Breast epithelium (tissue), 4 donors: ENCODE results near the gene SLC30A1. TPM values are rescaled to one million over a fixed set of nuclear protein-coding genes. Genes with fewer than 3 reads are reported as not detected.

ENCODE experiments used
- DNase-seq, 2 donors: peaks; one replicate each; pipeline ENCODE4 v3.0.0-alpha.2; 2019; ENCODE audit warnings: low spot score in 2 of 2
- H3K27ac ChIP-seq, 2 donors: fragments of 200-600 bp; sonication (generic) in 1 of 2; one replicate each; pipeline ENCODE4 v1.5.1; 2016 to 2019; ENCODE audit warnings: mild to moderate bottlenecking in 1 of 2
- H3K27me3 ChIP-seq, 2 donors: fragments of 200-600 bp; sonication (generic) in 1 of 2; one replicate each; pipeline versions ENCODE4 v1.5.1 to v1.6.0; 2017 to 2019; ENCODE audit warnings: control low read depth in 1 of 2, mild to moderate bottlenecking in 1 of 2
- H3K36me3 ChIP-seq: fragments of 200-600 bp; one replicate; pipeline ENCODE4 v1.5.1; 2019
- H3K4me1 ChIP-seq, 2 donors: fragments of 200-600 bp; sonication (generic); one replicate each; pipeline ENCODE4 v1.5.1; 2016 to 2019; ENCODE audit warnings: control low read depth in 1 of 2
- H3K4me3 ChIP-seq, 3 donors: fragments of 200-600 bp; sonication (generic); 1 replicate in 2 of 3; 2 replicates in 1 of 3; pipeline ENCODE4 v1.5.1; 2016 to 2019; ENCODE audit warnings: mild to moderate bottlenecking in 3 of 3, moderate library complexity in 2 of 3
- H3K9me3 ChIP-seq, 2 donors: fragments of 200-600 bp; sonication (generic) in 1 of 2; one replicate each; pipeline ENCODE4 v1.5.1; 2016 to 2019; ENCODE audit warnings: control low read depth in 1 of 2
- CTCF ChIP-seq, 3 donors: fragments of 450-650 bp; IDR thresholded peaks; one replicate each; pipeline ENCODE4 v1.5.1; 2016 to 2017; ENCODE audit warnings: antibody characterized with exemption in 3 of 3, mild to moderate bottlenecking in 3 of 3, moderate library complexity in 3 of 3
- POLR2A ChIP-seq: fragments of 450-650 bp; IDR thresholded peaks from one replicate; pipeline ENCODE4 v1.6.1; 2016; ENCODE audit warnings: antibody characterized with exemption, mild to moderate bottlenecking, moderate library complexity
- POLR2AphosphoS5 ChIP-seq, 3 donors: sonication (generic); formaldehyde crosslinking; IDR thresholded peaks; one replicate each; pipeline ENCODE4 v1.6.1; 2017; ENCODE audit warnings: antibody characterized with exemption in 3 of 3
- intact Hi-C: fragments of 100-400 bp; cut with DNase I; formaldehyde crosslinking; loops from one replicate; pipeline ENCODE4 v1.15.1; 2023; ENCODE audit warnings: low total_unique reads
- total RNA-seq, 3 donors: library from RNA; depleted of rRNA; stranded (reverse); fragments of >200 nt; gene quantifications; one replicate each; pipeline ENCODE4 v1.1.0, GENCODE V29; 2016

Gene SLC30A1
- total RNA-seq, 3 donors from 2014 or later, result 16.1 to 21.2 (median 16.3) TPM

DNA sequence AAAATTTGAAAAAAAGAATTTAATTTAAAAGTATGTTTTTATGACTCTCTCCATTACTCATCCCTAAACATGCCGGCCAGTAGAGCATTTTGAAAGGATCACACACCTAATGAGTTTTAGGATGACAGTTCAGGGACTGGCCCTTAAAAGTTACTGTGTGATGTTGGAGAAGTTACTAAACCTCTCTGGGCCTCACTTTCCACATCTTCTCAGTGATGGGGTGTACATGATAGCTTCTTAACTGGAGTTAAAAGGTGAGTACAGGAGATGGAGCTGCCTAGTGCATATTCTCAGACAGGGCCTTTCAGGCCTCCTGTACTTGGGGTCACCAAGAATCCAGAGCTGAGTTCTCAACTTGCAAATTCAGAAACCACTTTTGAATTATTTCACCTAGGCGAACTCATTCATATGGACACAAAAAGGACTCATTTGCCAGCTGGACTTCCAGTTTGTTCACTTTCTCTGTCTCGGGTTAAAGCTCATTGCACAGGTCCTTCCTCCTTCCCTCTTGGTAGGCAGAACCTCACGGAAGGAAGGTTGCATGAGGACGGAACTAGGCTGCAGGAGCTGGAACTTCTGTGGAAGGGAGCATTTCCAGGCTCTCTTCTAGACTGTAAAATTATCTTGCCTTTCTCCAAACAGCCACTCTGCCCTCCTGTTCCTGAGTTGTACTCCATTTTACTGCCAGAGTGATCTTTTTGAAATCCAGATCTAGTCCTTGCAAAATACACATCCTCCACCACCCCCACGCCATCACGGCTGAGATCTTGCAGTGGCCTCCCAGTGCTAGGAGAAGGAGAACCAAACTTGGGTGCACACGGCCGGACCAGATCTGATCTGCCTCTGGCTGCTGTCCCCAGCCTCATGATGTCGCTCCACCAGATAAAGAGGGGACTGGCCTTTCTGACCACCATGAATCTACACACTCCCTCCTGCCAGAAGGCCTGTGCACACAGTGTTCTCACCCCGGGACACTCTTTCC lies 4.3 kb upstream of the SLC30A1 start:
- Histone ChIP-seq H3K9me3 (no peaks in the 10 kb centered on the region), H3K4me3 (no peak overlapping the region), H3K4me1 (no peaks in the 10 kb centered on the region), H3K27me3 (no peaks in the 10 kb centered on the region), H3K36me3 (no peaks in the 10 kb centered on the region), H3K27ac (no peak overlapping the region)
- no peak for TF ChIP-seq CTCF (IDR thresholded peaks at IDR 0.05)
- TF ChIP-seq POLR2AphosphoS5 (IDR thresholded peaks at IDR 0.05), result no peak
- no peak for TF ChIP-seq POLR2A
- intact Hi-C loops, result no loop called here
- no peak for DNase-seq

DNA sequence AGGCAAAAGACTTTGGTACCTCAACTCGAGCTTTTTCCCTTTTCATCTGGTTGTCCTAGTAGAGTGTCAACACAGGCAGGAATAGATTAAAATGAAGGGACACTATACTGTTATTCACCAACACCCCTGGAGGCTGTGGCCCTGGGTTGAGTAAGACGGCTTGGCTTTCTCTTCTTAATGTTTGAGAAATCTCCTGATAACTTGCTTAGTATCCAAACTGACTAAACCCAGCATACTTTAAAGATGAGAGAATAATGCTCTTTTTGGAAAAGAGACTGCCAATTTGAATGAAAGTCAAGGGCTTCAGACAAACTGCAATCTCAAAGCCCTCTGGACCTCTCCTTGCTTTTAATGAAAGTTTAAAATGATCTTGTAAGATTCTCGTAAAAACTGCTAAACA lies 2.6 kb upstream of the SLC30A1 start:
- Histone ChIP-seq H3K4me1 (no peaks in the 10 kb centered on the region), H3K36me3 (no peaks in the 10 kb centered on the region), H3K27me3 (no peaks in the 10 kb centered on the region), H3K9me3 (no peaks in the 10 kb centered on the region), H3K4me3 (no peak overlapping the region), H3K27ac (peak overlapping the region; percentile 76 to 87)
- no peak for TF ChIP-seq POLR2AphosphoS5 (IDR thresholded peaks at IDR 0.05)
- no peak for TF ChIP-seq CTCF (IDR thresholded peaks at IDR 0.05)
- no peak for TF ChIP-seq POLR2A
- intact Hi-C loops, result no loop called here
- no peak for DNase-seq

DNA sequence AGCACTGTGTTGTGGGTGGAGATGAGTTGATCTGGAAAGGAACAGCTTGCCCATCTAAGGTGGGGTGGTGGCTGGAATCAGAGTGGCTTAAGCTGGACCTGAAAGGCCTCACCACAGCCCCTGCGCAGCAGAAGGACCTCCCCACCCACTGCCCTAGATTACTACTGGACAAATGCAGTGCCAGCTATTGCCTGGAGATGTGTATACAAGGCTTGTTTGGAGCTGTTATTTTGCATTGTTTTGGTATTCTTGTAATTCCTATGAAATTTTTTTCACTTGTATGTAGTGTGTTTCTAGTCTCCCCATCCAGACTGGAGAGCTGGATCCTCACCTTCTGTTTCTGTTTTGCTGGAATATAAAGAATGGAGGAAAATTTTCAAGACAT lies 1.3 kb upstream of the SLC30A1 start:
- intact Hi-C loops, result no loop called here
- no peaks in the 10 kb centered on the region for H3K4me1 ChIP-seq

GRCh38 chr1:211579440-211580302 lies 710 bp upstream of the SLC30A1 start:
- intact Hi-C loops, result loop anchor here (10.0 kb wide), 1 partner anchor 75 kb away; no protein-coding TSS in a partner anchor
- no peaks in the 10 kb centered on the region for H3K4me1 ChIP-seq
- TF ChIP-seq POLR2A (no peak), POLR2AphosphoS5 (IDR thresholded peaks at IDR 0.05) (no peak), CTCF (IDR thresholded peaks at IDR 0.05) (no peak)

More for the DNA sequence above, 1.3 kb upstream of the SLC30A1 start:
- Histone ChIP-seq H3K27me3 (no peaks in the 10 kb centered on the region), H3K36me3 (no peaks in the 10 kb centered on the region), H3K9me3 (no peaks in the 10 kb centered on the region), H3K27ac (peak overlapping the region; percentile 87 to 89), H3K4me3 (no peak overlapping the region)
- DNase-seq, result no peak
- no peak for TF ChIP-seq POLR2AphosphoS5 (IDR thresholded peaks at IDR 0.05)
- TF ChIP-seq CTCF (IDR thresholded peaks at IDR 0.05), result no peak
- no peak for TF ChIP-seq POLR2A

More at GRCh38 chr1:211579440-211580302, 710 bp upstream of the SLC30A1 start:
- peak overlapping the region; percentile 87 to 89 for H3K27ac ChIP-seq
- peak in 1 of 2 donors; percentile 70 for DNase-seq
- H3K9me3 ChIP-seq, result no peaks in the 10 kb centered on the region
- peak overlapping the region; percentile 91 to 93 (median 92) for H3K4me3 ChIP-seq
- H3K36me3 ChIP-seq, result no peaks in the 10 kb centered on the region
- H3K27me3 ChIP-seq, result no peaks in the 10 kb centered on the region
